Measurements from ENCODE around the gene S1PR3.

The S1PR3 gene

GRCh38 chr9:88993327-88993726 lies 2.1 kb downstream of the S1PR3 start:
- DNase-seq (ENCODE audit: low read depth): no peak

- DNase-seq (ENCODE audit: low read depth): no peak
These were observed 2.7 kb downstream of the S1PR3 start for GRCh38 chr9:88993871-88994460.

DNA sequence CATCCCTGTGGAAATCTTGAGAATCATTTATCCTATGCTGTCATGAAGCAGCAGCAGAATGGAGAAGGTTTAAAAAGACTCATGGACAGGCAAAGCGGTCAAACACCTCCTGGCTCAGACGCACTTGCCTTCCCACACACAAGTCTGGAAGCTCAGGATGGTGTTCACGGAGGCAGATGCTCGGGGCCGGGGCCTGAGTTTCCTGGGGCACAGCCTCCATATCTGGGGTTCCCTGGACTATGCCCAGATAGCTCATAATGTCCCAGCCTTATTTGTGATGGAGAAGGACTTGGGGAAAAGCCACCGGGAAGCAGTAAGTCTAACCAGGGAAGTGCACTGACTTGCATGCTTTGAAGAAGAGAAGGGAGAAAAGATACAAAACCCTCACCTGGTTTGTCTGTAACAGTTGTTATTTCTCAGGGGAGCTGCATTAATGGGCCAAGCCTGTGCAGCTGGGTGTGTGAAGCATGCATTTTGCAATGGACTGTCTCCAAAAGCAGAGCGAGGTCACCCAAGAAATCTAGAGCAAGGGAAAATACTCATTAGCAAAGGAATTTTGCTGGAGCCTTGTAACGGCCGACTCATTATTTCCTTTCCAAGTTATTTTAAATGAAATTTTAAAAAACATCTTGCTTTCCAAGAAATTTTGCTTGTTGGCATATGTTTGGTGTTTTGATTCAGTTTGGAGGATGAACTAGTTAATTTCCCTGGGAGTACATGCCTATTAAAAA lies 3.4 kb downstream of the S1PR3 start:
- no peak for DNase-seq (ENCODE audit: low read depth)

GRCh38 chr9:88995200-88995577 lies 3.9 kb downstream of the S1PR3 start:
- no peak for DNase-seq (ENCODE audit: low read depth)

- DNase-seq (ENCODE audit: low read depth): no peak
These were observed 4.4 kb downstream of the S1PR3 start for GRCh38 chr9:88995627-88996026.

DNA sequence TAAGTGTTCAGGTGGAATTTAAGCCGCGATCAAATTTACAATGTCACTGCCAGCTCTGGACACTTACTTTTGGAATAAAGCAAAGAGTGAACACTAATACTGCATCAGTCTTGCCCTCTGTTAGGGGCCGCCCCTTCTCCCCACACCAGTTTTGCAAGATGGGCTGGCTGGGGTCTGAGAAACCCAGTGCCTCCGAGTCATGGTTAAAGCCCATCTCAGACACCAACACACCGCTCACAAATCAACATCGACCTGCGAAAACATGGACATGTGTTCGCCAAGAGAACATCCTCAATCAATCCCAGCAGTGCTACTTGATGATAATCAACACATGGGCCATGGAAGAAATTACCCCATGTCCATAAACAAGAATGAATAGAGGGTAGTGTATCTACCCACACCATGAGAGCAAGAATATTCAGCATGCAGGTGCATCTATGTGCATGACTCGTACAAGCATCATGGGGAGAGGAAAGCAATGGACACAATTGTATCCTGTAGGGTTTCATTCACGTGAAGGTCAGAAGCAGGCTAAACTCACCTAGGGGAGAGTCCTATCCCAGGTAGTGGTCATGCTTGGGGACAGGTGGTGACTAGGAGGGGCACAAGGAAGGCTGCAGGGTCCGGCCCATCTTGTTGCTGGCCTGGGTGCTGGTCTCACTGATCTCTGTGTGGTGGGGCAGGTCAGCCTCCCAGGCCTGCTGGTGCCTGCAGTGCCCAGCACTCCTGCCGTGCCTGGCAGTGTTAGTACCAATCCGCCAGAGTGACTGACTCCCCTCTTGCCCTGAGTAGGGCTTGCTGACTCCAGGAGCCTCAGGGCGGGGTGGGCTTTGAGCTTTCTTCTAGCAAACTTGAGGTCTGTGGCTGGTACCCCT lies 5.0 kb downstream of the S1PR3 start:
- no peak for DNase-seq (ENCODE audit: low read depth)

DNA sequence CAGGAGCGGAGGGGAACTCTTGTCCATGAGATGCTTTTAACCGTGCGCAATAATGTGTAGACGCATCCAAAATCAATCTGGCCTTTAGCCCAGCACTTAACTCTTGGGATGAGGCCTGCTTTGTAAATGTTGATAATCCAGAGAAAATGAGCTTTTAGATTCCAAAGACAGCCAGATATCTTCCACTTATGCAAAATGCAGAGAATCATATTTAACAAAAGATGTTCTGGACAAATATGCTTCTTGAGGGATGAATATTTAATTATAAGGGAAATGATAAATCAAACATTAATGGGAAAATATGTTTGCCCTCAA lies 5.6 kb downstream of the S1PR3 start:
- no peak for DNase-seq (ENCODE audit: low read depth)

DNA sequence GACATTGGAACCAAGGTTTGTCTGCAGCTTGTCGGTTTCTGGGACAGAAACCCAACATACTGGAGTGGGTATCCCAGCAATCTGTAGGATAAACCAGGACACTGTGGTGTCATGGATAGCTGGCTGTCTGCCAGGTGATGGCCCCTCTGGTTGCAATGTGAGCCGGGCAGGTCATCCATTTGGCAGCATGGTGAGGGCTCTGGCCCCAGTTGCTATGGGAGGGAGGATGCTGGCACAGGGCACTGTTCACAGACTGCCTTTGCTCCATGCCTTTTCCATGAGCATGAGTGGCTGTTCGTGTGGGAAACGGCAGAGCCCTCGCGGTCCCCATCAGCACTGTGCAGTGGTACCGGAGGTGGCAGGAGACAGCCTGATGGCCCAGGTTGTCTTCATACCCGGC lies 6.4 kb downstream of the S1PR3 start:
- DNase-seq (ENCODE audit: low read depth): no peak

- no peak for DNase-seq (ENCODE audit: low read depth)
These were observed 7.2 kb downstream of the S1PR3 start for GRCh38 chr9:88998503-88998902.

GRCh38 chr9:88998911-88999310 lies 7.6 kb downstream of the S1PR3 start:
- no peak for DNase-seq (ENCODE audit: low read depth)

GRCh38 chr9:89000371-89000781 lies 9.1 kb downstream of the S1PR3 start:
- no peak for DNase-seq (ENCODE audit: low read depth)

GRCh38 chr9:89000973-89001916 lies 10.0 kb downstream of the S1PR3 start:
- peak; percentile 22 for DNase-seq (ENCODE audit: low read depth)

- no peak for DNase-seq (ENCODE audit: low read depth)
These were observed 10.8 kb downstream of the S1PR3 start for GRCh38 chr9:89001917-89002540.

DNA sequence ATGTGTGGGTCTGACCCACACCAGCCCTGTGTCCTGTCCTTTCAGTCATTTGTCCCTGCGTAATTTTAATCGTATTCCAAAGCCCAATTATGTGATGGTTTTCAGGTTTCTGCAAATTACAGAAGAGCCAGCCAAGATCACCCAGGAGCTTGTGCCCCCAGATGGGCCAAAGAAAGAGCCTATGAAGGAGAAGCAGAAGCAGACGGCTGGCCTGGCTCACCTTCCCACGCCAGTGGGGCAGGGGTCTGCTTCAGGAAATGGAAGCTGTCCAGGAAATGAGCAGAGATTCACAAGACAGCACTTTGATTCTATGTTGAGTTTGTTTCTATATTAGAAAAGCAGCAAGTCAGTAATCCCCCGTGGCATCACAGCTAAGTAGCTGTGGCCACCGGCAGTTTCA lies 11.7 kb downstream of the S1PR3 start:
- no peak for DNase-seq (ENCODE audit: low read depth)

DNA sequence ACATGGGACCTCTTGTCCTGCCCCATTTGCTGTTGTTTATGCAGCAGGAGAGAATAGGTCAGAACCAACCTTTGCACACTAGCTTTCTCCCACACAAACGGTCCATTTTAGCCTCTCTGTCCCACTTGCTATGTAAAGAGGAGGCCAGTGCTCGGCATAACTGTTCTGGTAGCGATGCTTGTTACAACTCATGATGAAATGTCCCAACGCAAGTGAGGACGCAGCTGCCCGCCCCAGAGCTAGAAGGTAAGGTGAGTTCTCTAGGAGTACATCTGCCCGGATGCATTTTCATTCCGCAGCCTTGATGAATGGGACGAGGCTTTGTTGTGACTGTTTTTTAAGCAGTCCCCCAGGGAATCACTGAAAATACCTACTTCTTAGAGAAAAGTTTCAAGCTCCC lies 14.1 kb downstream of the S1PR3 start:
- no peak for DNase-seq (ENCODE audit: low read depth)

- DNase-seq (ENCODE audit: low read depth): no peak
These were observed 15.0 kb downstream of the S1PR3 start for GRCh38 chr9:89006267-89006666.

DNA sequence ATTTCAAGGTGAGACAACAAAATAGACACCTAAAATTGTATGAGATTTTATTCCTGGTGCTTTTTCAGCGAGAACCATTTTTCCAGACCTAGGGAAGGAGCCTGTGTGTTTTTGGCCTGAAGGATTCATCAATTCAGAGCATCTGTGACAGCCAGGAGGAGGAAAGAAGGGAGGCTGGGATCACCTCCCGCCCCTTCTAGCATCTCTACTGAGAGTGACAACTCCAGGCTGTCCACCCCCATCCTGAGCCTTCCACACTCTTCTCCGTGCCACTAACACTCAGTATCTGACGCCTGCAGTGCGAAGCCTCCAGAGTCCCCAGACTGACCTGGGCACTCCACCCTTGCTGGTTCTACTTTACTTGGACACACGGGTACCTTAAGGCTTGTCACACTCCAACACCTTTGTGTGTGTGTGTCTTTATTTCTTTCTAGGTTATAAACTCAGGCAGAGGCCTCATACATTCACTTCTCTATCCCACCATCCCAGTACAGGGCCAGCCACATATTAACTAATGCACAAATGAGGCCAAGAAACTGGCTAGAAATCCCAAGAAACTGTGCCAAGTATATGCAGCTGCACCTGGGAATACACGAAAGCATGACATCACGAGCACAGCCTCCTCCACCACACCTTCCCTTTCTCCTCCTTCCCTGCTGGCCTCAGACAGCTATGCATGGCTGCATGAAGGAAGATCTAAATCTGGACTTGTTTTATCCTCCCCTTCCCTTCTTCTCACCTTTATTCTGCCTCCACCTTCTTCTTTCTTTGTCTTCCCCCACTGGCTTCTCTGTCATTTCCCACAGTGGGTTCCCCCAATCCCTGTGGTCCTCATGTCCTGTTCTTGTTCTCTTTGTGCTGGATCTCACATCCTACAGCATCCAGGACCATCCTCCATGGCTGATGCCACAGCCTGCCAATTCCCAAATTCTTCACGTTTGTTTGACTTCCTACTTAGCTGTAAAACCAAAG lies 16.0 kb downstream of the S1PR3 start:
- DNase-seq (ENCODE audit: low read depth): no peak

DNA sequence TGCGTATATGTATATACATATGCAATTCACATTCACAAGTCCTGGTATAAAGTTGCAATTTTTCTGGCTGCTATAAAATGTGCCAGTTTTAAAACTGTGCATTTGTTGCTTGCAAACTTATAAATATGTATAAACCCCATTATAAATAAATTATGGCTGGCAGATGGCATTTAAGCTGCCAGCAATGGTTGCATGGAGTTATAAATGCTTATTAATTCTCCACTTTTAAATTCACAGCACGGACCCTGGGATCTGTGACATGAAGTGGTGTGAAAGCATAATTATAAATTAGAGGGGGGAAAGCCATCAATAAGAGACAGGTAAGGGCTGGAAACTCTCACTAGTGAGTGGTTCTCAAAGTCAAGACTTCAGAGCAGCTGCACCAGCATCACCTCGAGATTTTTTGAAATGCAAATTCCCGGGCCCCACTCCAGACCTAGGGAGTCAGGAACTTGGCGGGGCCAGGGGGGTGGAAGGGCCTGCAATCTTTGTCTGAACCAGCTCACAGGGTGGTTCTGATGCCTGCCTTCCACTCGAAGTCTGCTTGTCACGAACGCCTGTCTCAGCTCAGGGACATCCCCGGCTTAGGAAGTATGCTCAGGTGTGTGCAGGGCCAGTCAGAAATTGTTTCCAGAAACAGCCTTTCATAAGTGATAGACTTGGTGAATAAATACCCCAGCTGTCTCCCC lies 16.9 kb downstream of the S1PR3 start:
- no peak for DNase-seq (ENCODE audit: low read depth)

GRCh38 chr9:89008744-89009545 lies 17.7 kb downstream of the S1PR3 start:
- DNase-seq (ENCODE audit: low read depth): no peak

All from HS-27A (cell line).